Tibial nerve (tissue), 4 donors: ENCODE results near the gene GZMH. TPM values are rescaled to one million over a fixed set of nuclear protein-coding genes. Genes with fewer than 3 reads are reported as not detected.

ENCODE experiments used
- DNase-seq, 2 donors: peaks; one replicate each; pipeline ENCODE4 v3.0.0-alpha.2; 2019; ENCODE audit warnings: low spot score in 2 of 2
- H3K27ac ChIP-seq, 4 donors: fragments of 200-600 bp; sonication (generic) in 3 of 4; one replicate each; pipeline ENCODE4 v1.5.1; 2017 to 2019; ENCODE audit warnings: mild to moderate bottlenecking in 1 of 4
- H3K27me3 ChIP-seq, 2 donors: fragments of 200-600 bp; sonication (generic) in 1 of 2; one replicate each; pipeline versions ENCODE4 v1.5.1 to v1.6.0; 2017 to 2019
- H3K36me3 ChIP-seq, 3 donors: fragments of 200-600 bp; sonication (generic); one replicate each; pipeline ENCODE4 v1.5.1; 2018 to 2019
- H3K4me1 ChIP-seq, 4 donors: fragments of 200-600 bp; sonication (generic) in 3 of 4; one replicate each; pipeline ENCODE4 v1.5.1; 2017 to 2019
- H3K4me3 ChIP-seq, 4 donors: fragments of 200-600 bp; sonication (generic) in 3 of 4; one replicate each; pipeline ENCODE4 v1.5.1; 2017 to 2019; ENCODE audit warnings: mild to moderate bottlenecking in 1 of 4, moderate library complexity in 1 of 4
- H3K9me3 ChIP-seq, 4 donors: fragments of 200-600 bp; sonication (generic) in 3 of 4; one replicate each; pipeline ENCODE4 v1.5.1; 2017 to 2019
- EP300 ChIP-seq, 2 donors: sonication (generic); formaldehyde crosslinking; IDR thresholded peaks; one replicate each; pipeline ENCODE4 v1.6.1; 2017; ENCODE audit warnings: antibody characterized with exemption in 2 of 2, mild to moderate bottlenecking in 1 of 2
- POLR2A ChIP-seq, 2 donors: fragments of 450-650 bp; IDR thresholded peaks; one replicate each; pipeline ENCODE4 v1.6.1; 2017; ENCODE audit warnings: antibody characterized with exemption in 2 of 2, mild to moderate bottlenecking in 2 of 2, moderate library complexity in 2 of 2
- WGBS, 2 donors: methylation state at CpG; one replicate each; pipeline ENCODE4 v1.1.5; 2018; 5-methylcytosine and 5-hydroxymethylcytosine counted together
- total RNA-seq, 4 donors: library from RNA; depleted of rRNA; stranded (reverse); fragments of >200 nt; gene quantifications; one replicate each; pipeline ENCODE4 v1.1.0, GENCODE V29; 2016
- TF ChIP-seq, protein P1 (sequence below), 5 experiments: fragments of 200-600 bp in 3 of 5; fragments of 450-650 bp in 2 of 5; sonication (generic) in 3 of 5; IDR thresholded peaks; one replicate each; pipeline ENCODE4 v1.5.1; 2016 to 2019; ENCODE audit warnings: antibody characterized with exemption in 5 of 5, mild to moderate bottlenecking in 3 of 5, moderate library complexity in 2 of 5

The GZMH gene
- total RNA-seq, 4 donors from 2014 or later, result not detected

DNA sequence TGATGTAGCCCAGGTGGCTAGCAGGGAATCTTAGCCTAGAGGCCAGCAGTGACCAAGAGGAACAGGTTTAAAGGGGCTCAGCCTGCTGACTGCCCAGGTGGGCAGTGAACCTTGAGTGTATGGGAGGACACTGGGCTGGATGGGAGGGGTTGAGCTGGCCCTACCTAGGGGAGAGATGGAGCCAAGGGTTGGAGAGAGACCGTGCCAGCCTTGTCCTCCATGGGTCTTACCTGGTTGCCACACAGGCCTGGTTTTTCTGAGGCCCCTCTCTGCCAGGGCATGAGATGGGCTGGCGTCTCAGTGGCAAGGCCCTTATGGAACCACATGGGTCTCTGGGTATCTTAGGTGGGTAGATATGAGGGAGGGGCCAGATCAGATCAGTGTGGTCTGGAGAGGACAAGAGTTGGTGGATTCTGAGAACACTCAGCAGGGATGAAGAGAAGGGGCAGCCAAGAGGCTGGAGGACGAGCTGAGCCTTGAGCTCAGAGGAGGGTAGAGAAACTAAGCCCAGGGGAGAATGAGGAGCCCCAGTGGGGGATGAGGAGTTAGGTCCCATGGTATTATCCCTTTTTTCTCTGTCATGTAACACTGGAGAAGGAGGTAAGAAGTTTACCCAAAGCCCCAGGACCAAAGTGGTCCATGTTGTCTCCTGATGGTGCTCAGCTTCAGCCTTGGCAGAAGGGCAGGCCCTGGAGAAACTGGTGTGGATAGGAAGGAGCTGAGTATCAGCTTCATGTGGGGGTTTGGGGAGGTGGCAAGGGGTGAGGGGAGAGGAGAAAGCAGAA is 20.8 kb upstream of the GZMH start:
- no peak for DNase-seq
- Histone ChIP-seq H3K4me1 (no peaks in the 10 kb centered on the region), H3K27me3 (no peaks in the 10 kb centered on the region), H3K4me3 (no peak overlapping the region), H3K9me3 (peaks cover 0 to 4% (median 0%) of the 10 kb centered on the region in 4 donors), H3K36me3 (no peaks in the 10 kb centered on the region), H3K27ac (no peak overlapping the region)
- 59 to 70% methylated on average over 3 of the region's 3 CpGs for WGBS, 2 donors
- no peak for TF ChIP-seq POLR2A (IDR thresholded peaks at IDR 0.05)
- TF ChIP-seq, protein P1, sequence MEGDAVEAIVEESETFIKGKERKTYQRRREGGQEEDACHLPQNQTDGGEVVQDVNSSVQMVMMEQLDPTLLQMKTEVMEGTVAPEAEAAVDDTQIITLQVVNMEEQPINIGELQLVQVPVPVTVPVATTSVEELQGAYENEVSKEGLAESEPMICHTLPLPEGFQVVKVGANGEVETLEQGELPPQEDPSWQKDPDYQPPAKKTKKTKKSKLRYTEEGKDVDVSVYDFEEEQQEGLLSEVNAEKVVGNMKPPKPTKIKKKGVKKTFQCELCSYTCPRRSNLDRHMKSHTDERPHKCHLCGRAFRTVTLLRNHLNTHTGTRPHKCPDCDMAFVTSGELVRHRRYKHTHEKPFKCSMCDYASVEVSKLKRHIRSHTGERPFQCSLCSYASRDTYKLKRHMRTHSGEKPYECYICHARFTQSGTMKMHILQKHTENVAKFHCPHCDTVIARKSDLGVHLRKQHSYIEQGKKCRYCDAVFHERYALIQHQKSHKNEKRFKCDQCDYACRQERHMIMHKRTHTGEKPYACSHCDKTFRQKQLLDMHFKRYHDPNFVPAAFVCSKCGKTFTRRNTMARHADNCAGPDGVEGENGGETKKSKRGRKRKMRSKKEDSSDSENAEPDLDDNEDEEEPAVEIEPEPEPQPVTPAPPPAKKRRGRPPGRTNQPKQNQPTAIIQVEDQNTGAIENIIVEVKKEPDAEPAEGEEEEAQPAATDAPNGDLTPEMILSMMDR (IDR thresholded peaks at IDR 0.05), result no peak
- TF ChIP-seq EP300 (IDR thresholded peaks at IDR 0.05), result no peak

DNA sequence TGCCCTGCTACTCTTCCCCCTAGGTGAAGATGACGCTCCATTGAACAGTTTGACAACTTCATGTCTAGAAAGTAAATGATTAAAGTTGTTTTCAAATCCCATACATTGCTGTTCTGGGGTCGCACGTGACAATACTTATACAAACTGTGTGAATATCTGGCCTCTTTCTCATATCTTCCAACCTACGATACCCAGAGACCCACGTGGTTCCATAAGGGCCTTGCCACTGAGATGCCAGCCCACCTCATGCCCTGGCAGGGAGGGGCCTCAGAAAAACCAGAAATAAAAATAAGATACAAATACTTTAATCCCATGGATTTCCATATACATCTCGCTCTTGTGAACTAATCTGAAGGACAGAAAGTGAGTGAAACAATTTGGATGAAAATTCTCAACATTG is 20.0 kb upstream of the GZMH start:
- no peak for TF ChIP-seq EP300 (IDR thresholded peaks at IDR 0.05)
- TF ChIP-seq POLR2A (IDR thresholded peaks at IDR 0.05), result no peak
- TF ChIP-seq, protein P1 (IDR thresholded peaks at IDR 0.05), result no peak

DNA sequence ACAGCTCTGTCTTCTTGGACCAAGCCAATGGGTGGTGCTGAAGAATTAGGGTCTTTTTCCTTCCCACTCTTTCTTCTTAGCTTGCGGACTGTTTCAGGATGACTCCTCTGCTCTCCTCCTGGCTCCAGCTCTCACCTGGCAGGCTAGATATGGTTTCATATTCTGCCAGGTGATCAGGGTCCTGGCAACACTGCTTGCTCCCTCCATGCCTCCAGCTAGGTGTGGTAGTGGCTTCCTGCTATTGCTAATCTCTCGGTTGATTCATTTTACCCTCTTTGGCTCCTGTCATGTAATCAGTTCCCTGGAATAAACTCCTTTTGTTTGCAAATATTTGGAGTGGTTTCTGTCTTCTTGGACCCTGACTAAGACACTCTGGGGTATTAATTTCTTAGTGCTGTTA is 4.3 kb upstream of the GZMH start:
- peaks cover 0 to 21% (median 0%) of the 10 kb centered on the region in 4 donors for H3K9me3 ChIP-seq
- no peak for DNase-seq
- H3K36me3 ChIP-seq, result no peaks in the 10 kb centered on the region
- H3K27ac ChIP-seq, result no peak overlapping the region
- H3K27me3 ChIP-seq, result no peaks in the 10 kb centered on the region
- TF ChIP-seq POLR2A (IDR thresholded peaks at IDR 0.05), result no peak
- TF ChIP-seq EP300 (IDR thresholded peaks at IDR 0.05), result no peak
- TF ChIP-seq, protein P1 (IDR thresholded peaks at IDR 0.05), result no peak
- 90 to 92% methylated on average over 2 of the region's 2 CpGs for WGBS, 2 donors
- no peak overlapping the region for H3K4me3 ChIP-seq
- no peaks in the 10 kb centered on the region for H3K4me1 ChIP-seq

More for the DNA sequence above, 20.0 kb upstream of the GZMH start:
- Histone ChIP-seq H3K27ac (no peak overlapping the region), H3K36me3 (no peaks in the 10 kb centered on the region), H3K4me3 (no peak overlapping the region), H3K4me1 (no peaks in the 10 kb centered on the region), H3K9me3 (peaks cover 0 to 4% (median 0%) of the 10 kb centered on the region in 4 donors), H3K27me3 (no peaks in the 10 kb centered on the region)
- 80 to 81% methylated on average over 6 of the region's 6 CpGs for WGBS, 2 donors
- DNase-seq, result no peak

DNA sequence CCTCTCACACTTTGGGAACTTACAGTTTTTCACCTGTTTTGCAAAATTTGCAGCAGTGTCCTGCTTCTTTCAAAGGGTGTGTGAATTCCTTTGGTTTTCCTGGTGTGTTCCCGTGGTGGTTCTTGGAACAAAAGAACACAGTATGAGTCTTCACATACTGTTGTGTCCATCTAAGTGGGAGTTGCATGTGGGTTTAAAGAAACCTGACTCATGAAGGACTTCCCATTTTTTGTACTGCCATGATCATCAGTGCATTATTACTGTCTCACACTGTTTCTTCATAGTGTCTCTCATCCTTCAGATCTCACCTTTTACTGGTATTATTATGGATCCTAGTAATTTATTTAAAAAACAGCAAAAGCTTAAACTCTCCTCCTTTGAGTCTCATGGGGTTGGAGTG is 3.8 kb upstream of the GZMH start:
- DNase-seq, result no peak
- Histone ChIP-seq H3K4me3 (no peak overlapping the region), H3K9me3 (peaks cover 0 to 18% (median 0%) of the 10 kb centered on the region in 4 donors), H3K27ac (no peak overlapping the region), H3K36me3 (no peaks in the 10 kb centered on the region), H3K27me3 (no peaks in the 10 kb centered on the region), H3K4me1 (no peaks in the 10 kb centered on the region)
- TF ChIP-seq, protein P1 (IDR thresholded peaks at IDR 0.05), result no peak
- TF ChIP-seq POLR2A (IDR thresholded peaks at IDR 0.05) (no peak), EP300 (IDR thresholded peaks at IDR 0.05) (no peak)
- 34 to 44% methylated on average over 1 of the region's 1 CpG for WGBS, 2 donors

DNA sequence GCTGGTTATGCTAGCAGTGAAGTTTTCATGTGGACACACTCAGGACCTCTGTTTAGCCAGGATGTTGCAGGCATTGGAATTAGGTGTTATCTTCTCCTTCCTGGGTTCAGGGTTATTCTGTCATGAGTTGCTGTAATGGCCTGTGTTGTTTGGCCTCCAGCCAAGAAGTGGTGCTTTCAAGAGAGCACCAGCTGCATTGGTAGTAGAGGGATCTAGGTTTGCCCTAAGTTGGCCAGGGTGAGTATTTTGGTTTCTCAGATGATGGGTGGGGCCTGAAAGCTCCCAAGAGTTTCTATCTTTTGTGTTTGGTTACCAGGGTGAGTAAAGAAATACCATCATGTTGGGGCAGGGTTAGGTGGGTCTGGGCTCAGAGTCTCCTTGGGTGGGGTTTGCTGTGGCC is 2.7 kb upstream of the GZMH start:
- Histone ChIP-seq H3K27me3 (no peaks in the 10 kb centered on the region), H3K27ac (no peak overlapping the region), H3K4me1 (no peaks in the 10 kb centered on the region), H3K9me3 (peaks cover 0 to 12% (median 0%) of the 10 kb centered on the region in 4 donors), H3K4me3 (no peak overlapping the region), H3K36me3 (no peaks in the 10 kb centered on the region)
- TF ChIP-seq, protein P1 (IDR thresholded peaks at IDR 0.05), result no peak
- no peak for TF ChIP-seq EP300 (IDR thresholded peaks at IDR 0.05)
- no peak for TF ChIP-seq POLR2A (IDR thresholded peaks at IDR 0.05)
- no peak for DNase-seq
